HEK293T (cell line): ENCODE measurements around the gene ZNF236.

Experiments used
- CTCF ChIA-PET: fragments of 350-600 bp; formaldehyde crosslinking; extraction: SDS; loops from one replicate; lab custom pipeline; 2021; ENCODE audit warnings: antibody characterized with exemption, inconsistent platforms; lab: Yijun Ruan, JAX
- POLR2A ChIA-PET: fragments of 350-600 bp; formaldehyde crosslinking; extraction: SDS; loops from one replicate; lab custom pipeline; 2020; ENCODE audit warnings: antibody characterized with exemption, inconsistent platforms; lab: Yijun Ruan, JAX
- DNase-seq: peaks from one replicate; pipeline ENCODE4 v3.0.0; 2012; ENCODE audit warnings: mixed read lengths; ENCODE audit errors: extremely low spot score
- ARNT ChIP-seq: fragments of 450-650 bp; IDR thresholded peaks from 2 replicates; pipeline ENCODE4 v1.6.1; 2017; ENCODE audit warnings: mild to moderate bottlenecking
- BHLHE40 ChIP-seq: fragments of 450-650 bp; IDR thresholded peaks from 2 replicates; pipeline ENCODE4 v1.6.1; 2016; ENCODE audit warnings: mild to moderate bottlenecking, moderate library complexity, borderline replicate concordance
- CTBP1 ChIP-seq: fragments of 450-650 bp; IDR thresholded peaks from 2 replicates; pipeline ENCODE4 v1.6.1; 2016; ENCODE audit warnings: borderline replicate concordance
- ELF4 ChIP-seq: fragments of 450-650 bp; IDR thresholded peaks from 2 replicates; pipeline ENCODE4 v1.6.1; 2017; ENCODE audit warnings: antibody characterized with exemption
- FOXA1 ChIP-seq: fragments of 450-650 bp; IDR thresholded peaks from 2 replicates; pipeline ENCODE4 v1.6.1; 2016; ENCODE audit warnings: mild to moderate bottlenecking
- FOXK2 ChIP-seq: fragments of 450-650 bp; IDR thresholded peaks from 2 replicates; pipeline ENCODE4 v1.6.1; 2016; ENCODE audit warnings: mild to moderate bottlenecking
- FOXM1 ChIP-seq: fragments of 450-650 bp; IDR thresholded peaks from 2 replicates; pipeline ENCODE4 v1.6.1; 2017; ENCODE audit warnings: mild to moderate bottlenecking, borderline replicate concordance
- HDGF ChIP-seq: fragments of 450-650 bp; IDR thresholded peaks from 2 replicates; pipeline ENCODE4 v1.6.1; 2017; ENCODE audit warnings: antibody characterized with exemption, borderline replicate concordance
- L3MBTL2 ChIP-seq: fragments of 450-650 bp; conservative IDR thresholded peaks from 2 replicates; pipeline ENCODE4 v1.6.1; 2016; ENCODE audit warnings: mild to moderate bottlenecking
- LEF1 ChIP-seq: fragments of 450-650 bp; IDR thresholded peaks from 2 replicates; pipeline ENCODE4 v1.6.1; 2017; ENCODE audit warnings: mild to moderate bottlenecking, borderline replicate concordance
- NFRKB ChIP-seq: fragments of 450-650 bp; IDR thresholded peaks from 2 replicates; pipeline ENCODE4 v1.6.1; 2016; ENCODE audit warnings: mild to moderate bottlenecking, moderate library complexity
- SP1 ChIP-seq: fragments of 450-650 bp; IDR thresholded peaks from 2 replicates; pipeline ENCODE4 v1.6.1; 2017
- SUZ12 ChIP-seq: fragments of 450-650 bp; IDR thresholded peaks from 2 replicates; pipeline ENCODE4 v1.6.1; 2016; ENCODE audit warnings: mild to moderate bottlenecking
- TARDBP ChIP-seq: fragments of 450-650 bp; IDR thresholded peaks from 2 replicates; pipeline ENCODE4 v1.6.1; 2016
- ZNF384 ChIP-seq: fragments of 450-650 bp; IDR thresholded peaks from 2 replicates; pipeline ENCODE4 v1.6.1; 2016
- TF ChIP-seq, protein P1 (sequence below): fragments of 450-650 bp; IDR thresholded peaks from 2 replicates; pipeline ENCODE4 v1.6.1; 2016

ZNF236 gene

DNA sequence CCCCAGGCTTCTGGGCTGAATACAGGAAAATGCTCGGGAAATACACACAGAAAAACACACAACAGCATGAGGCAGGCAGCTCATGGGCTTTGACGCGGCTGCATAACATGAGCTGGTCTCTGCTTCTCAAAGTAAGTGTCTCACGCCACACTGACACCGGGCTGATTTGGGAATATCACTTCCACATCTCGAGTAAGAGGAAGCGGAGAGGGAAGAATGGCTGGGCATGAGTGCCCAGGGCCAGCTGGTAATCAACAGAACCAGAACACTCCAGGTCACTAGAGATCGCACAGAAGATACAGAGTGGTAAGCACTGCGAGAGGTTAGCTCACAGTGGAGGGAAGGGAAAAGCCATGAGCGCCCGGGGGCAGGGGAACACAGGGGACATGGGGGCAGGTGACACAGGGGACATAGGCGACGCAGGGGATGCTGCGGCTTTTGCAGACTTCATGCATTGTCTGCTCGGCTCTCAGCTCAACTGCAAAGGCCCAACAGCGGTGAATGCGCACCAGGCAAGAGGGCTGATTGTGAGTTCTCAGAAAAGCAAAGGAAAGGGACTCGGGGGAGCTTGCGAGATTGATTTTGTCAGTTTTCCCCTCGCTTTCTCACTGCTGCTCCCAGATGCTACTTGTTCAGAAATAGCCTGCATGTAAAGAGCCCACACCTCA is 168.8 kb downstream of the ZNF236 start:
- no peak for TF ChIP-seq FOXM1
- TF ChIP-seq ARNT: no peak
- no peak for TF ChIP-seq ZNF384
- no peak for TF ChIP-seq HDGF
- no peak for TF ChIP-seq BHLHE40
- no peak for TF ChIP-seq NFRKB
- TF ChIP-seq SUZ12: no peak
- no peak for TF ChIP-seq SP1
- POLR2A ChIA-PET: interaction anchor here (0.6 kb wide), 1 partner anchor 92 kb away, joined by 3 read pairs; no protein-coding TSS in a partner anchor
- CTCF ChIA-PET: interaction anchor here (0.6 kb wide), 1 partner anchor 54 kb away, joined by 3 read pairs; no protein-coding TSS in a partner anchor
- no peak for DNase-seq

DNA sequence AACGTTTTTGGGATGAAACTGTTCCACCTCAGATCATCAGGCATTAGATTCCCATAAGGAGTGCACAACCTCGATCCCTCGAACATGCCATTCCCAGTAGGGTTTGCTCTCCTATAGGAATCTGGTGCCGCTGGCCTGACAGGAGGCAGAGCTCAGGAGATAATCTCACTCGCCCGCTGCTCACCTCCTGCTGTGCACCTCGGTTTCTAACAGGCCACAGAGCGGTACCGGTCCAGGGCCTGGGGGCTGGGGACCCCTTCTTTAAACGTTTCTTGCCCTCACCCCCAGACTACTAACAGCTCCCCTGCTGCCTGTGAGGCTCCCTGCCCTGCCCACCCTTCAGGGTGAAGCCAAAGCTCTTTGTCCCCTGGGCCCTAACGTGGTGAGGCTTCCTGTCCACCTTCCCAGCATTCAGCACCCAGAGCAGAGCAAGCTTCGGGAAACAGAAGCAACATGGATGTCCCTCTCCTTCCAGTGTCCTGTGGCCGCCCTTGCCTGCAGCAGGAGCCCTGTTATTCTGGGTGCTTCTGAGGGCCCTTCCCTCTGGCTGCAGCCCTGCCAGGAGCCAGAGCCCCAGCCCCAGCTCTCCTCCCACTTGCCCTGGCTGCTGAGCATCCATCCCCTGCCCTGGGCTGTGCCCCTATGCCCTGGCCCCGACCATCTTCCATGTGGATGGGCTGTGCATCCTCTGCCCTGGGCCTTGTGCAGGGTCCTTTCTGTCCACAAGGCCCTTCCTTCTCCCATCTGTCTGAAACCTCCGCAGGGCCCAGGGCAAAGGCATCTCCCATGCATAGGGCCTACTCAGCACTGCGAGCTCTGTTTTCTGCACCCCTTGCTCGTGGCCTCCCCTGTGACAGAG is 170.1 kb downstream of the ZNF236 start:
- ChIA-PET POLR2A (no interaction called here), CTCF (no interaction called here)
- DNase-seq: no peak

DNA sequence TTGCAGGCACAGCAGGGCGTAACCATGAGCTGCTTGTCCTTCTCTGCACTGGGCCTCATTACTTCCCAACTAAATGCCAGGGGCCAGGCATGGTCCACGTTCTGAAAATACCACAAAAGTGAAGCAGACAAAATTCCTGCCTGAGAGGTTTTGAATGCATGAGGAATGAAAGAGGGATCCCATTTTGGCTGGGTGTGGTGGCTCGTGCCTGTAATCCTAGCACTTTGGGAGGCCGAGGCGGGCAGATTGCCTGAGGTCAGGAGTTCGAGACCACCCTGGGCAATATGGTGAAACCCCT is 170.7 kb downstream of the ZNF236 start:
- ChIA-PET POLR2A (no interaction called here), CTCF (no interaction called here)
- DNase-seq: no peak
- TF ChIP-seq CTBP1: no peak
- no peak for TF ChIP-seq ZNF384
- no peak for TF ChIP-seq ELF4
- no peak for TF ChIP-seq SUZ12
- no peak for TF ChIP-seq FOXA1
- no peak for TF ChIP-seq FOXK2
- TF ChIP-seq NFRKB: no peak
- no peak for TF ChIP-seq TARDBP
- TF ChIP-seq, protein P1, sequence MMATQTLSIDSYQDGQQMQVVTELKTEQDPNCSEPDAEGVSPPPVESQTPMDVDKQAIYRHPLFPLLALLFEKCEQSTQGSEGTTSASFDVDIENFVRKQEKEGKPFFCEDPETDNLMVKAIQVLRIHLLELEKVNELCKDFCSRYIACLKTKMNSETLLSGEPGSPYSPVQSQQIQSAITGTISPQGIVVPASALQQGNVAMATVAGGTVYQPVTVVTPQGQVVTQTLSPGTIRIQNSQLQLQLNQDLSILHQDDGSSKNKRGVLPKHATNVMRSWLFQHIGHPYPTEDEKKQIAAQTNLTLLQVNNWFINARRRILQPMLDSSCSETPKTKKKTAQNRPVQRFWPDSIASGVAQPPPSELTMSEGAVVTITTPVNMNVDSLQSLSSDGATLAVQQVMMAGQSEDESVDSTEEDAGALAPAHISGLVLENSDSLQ: no peak

More for the DNA sequence above, 170.1 kb downstream of the ZNF236 start:
- TF ChIP-seq TARDBP (no peak), CTBP1 (no peak), FOXM1 (no peak), FOXA1 (no peak), ARNT (no peak), ZNF384 (no peak), SP1 (no peak), ELF4 (no peak), LEF1 (no peak)
- TF ChIP-seq, protein P1: no peak

DNA sequence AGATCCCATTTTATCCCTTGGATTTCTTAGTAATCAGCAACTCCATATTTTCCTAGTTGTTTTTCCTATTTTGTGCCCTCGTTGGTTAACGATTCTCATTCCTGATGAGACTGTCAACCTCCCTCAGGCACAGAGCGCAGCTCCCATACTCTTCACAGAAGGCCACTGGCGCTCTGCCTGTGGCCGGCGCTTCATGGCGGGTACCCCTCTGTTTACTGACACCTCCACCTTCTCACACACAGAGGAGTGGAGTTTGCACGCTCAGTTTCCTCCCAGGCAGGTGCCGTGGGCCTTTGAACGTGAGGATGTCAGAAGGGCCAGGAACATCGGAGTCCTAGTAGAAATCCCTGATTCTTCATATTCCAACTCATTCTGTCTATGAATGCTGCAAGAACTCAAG is 171.2 kb downstream of the ZNF236 start:
- no peak for DNase-seq
- ChIA-PET POLR2A (no interaction called here), CTCF (no interaction called here)
- TF ChIP-seq SUZ12 (no peak), NFRKB (no peak), ZNF384 (no peak)

DNA sequence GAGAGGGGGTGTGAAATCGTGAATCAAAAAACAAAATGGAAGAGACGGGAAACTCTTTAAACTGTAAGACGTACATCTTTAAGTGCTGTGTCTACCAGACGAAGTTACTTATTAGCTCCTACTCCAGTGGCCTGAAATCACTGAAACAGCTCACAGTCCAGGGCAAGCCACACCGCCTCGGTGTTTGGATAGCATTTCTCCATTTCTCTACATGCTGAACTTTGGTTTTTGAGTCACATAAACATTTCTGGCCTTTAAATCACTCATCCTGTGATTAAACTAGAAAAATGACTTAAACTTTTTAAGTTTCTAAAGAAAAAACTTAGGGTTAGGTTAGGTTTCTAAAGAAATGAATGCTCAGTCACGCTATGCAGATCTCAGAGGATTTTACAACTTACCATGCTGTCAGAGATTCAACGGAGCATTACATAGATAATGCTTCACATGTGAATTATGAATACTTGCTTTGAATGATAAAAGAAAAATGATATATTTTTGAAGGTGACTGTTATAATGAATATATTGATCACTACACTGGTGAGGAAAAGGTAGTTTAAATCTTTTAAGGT is 171.8 kb downstream of the ZNF236 start:
- ChIA-PET CTCF (no interaction called here), POLR2A (no interaction called here)
- TF ChIP-seq LEF1: no peak
- no peak for TF ChIP-seq HDGF
- no peak for TF ChIP-seq ZNF384
- no peak for TF ChIP-seq ARNT
- no peak for TF ChIP-seq SUZ12
- no peak for TF ChIP-seq ELF4
- TF ChIP-seq FOXA1: no peak
- TF ChIP-seq BHLHE40: no peak
- TF ChIP-seq CTBP1: no peak
- TF ChIP-seq, protein P1: no peak
- no peak for TF ChIP-seq SP1
- TF ChIP-seq L3MBTL2: no peak
- no peak for TF ChIP-seq NFRKB
- no peak for TF ChIP-seq TARDBP
- no peak for TF ChIP-seq FOXK2
- no peak for DNase-seq

DNA sequence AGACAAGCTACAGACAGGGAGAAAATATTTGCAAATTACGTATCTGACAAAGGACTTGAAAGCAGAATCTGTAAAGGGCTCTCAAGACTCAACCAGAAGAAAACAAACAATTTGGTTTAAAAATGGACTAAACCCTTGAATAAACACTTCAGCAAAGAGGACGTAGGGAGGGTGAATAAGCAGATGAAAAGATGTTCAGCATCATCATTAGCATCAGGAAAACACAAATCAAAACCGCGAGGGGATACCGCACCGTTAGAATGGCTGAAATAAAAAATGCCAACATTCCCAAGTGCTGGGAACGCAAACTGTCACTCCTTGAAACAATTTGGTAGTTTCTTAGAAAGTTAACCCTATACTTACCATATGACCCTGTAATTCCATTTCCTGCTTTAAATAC is 173.5 kb downstream of the ZNF236 start:
- no peak for TF ChIP-seq CTBP1
- no peak for TF ChIP-seq LEF1
- CTCF ChIA-PET: no interaction called here
- DNase-seq: no peak
- POLR2A ChIA-PET: no interaction called here
